GM21576 (cell line): Measurements from ENCODE around the gene B3GNT9.

Source experiments
- ATAC-seq: cut with Tn5 transposase; IDR thresholded peaks from one replicate; pipeline ENCODE4 v1.9.1; 2021; ENCODE audit warnings: mild to moderate bottlenecking, moderate library complexity; ENCODE audit not compliant: unreplicated experiment

The B3GNT9 gene

GRCh38 chr16:67185651-67186134 lies 34.9 kb upstream of the B3GNT9 start:
- no peak for ATAC-seq

- ATAC-seq = no peak
Observed at GRCh38 chr16:67184995-67185650, 34.3 kb upstream of the B3GNT9 start.

- no peak for ATAC-seq
Observed at GRCh38 chr16:67184453-67184994, 33.7 kb upstream of the B3GNT9 start.

- ATAC-seq = peak; percentile 92
Observed at GRCh38 chr16:67183627-67184452, 33.0 kb upstream of the B3GNT9 start, which contains the start of gene MATCAP1. Gene MATCAP1, minus strand, starts transcription at chr16:67183963. Its CDS starts 3,353 bp downstream, at chr16:67180610.

GRCh38 chr16:67183284-67183626 lies 32.5 kb upstream of the B3GNT9 start:
- peak; percentile 1 for ATAC-seq

- no peak for ATAC-seq
Observed at GRCh38 chr16:67182288-67182687, 31.5 kb upstream of the B3GNT9 start.

GRCh38 chr16:67181346-67181745 lies 30.5 kb upstream of the B3GNT9 start:
- no peak for ATAC-seq

GRCh38 chr16:67180166-67180565 lies 29.4 kb upstream of the B3GNT9 start:
- no peak for ATAC-seq

- ATAC-seq = no peak
Observed at GRCh38 chr16:67179421-67180080, 28.8 kb upstream of the B3GNT9 start.

GRCh38 chr16:67177743-67178699 lies 27.2 kb upstream of the B3GNT9 start:
- no peak for ATAC-seq

GRCh38 chr16:67176662-67177061 lies 25.9 kb upstream of the B3GNT9 start:
- ATAC-seq = no peak

- ATAC-seq = no peak
Observed at GRCh38 chr16:67174706-67175231, 24.0 kb upstream of the B3GNT9 start.

GRCh38 chr16:67173808-67174705 lies 23.3 kb upstream of the B3GNT9 start:
- ATAC-seq = peak; percentile 34

- no peak for ATAC-seq
Observed at GRCh38 chr16:67173323-67173722, 22.5 kb upstream of the B3GNT9 start.

GRCh38 chr16:67170949-67171649 lies 20.3 kb upstream of the B3GNT9 start:
- no peak for ATAC-seq

- ATAC-seq = peak; percentile 47
Observed at GRCh38 chr16:67170168-67170948, 19.6 kb upstream of the B3GNT9 start, which contains the start of gene NOL3. Gene NOL3, plus strand, starts transcription at chr16:67170538.

- ATAC-seq = no peak
Observed at GRCh38 chr16:67169642-67170167, 18.9 kb upstream of the B3GNT9 start.
